HG02943 (cell line): ENCODE data around the gene VWA1.
"Not testable (repeated sequence)": the region's sequence is repeated elsewhere in the genome, so short reads cannot be mapped to it uniquely, and the experiment has no call there.

Experiments
- ATAC-seq: cut with Tn5 transposase; IDR thresholded peaks from one replicate; pipeline ENCODE4 v1.9.1; 2021; ENCODE audit warnings: mild to moderate bottlenecking, low read depth, moderate library complexity; ENCODE audit not compliant: unreplicated experiment

The VWA1 gene

DNA sequence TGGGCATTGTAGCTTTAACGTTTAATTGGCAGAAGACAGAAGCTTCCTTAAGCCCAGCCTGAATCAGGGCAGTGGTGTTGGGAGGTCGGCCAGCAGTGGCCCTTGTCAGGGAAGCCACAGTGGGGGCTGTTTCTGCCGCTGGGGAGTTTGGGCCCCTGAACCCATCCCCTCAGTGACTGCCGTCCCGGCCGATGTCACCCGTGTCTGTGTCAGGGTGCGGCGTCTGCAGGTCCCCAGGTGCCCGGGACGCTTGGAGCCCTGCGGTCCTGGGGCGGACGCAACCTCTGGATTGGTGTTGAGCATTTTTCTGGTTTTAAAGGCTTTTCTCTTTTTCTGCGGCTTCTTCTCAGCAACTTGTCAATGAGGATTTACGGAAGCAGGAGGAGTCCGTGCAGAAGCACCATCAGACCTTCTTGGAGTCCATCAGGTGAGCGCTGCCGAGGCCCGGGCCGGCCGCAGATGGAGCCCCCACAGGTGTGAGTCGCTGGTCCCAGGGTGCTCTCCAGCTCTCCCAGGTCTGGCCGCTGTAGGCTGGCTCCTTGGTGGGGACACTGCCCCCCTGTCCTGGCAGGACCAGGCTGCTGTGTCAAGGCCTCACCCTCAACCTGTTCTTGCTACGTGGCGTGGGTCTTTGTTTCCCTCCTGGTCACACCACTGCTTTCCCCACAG lies 16.3 kb downstream of the VWA1 start:
- ATAC-seq: no peak

DNA sequence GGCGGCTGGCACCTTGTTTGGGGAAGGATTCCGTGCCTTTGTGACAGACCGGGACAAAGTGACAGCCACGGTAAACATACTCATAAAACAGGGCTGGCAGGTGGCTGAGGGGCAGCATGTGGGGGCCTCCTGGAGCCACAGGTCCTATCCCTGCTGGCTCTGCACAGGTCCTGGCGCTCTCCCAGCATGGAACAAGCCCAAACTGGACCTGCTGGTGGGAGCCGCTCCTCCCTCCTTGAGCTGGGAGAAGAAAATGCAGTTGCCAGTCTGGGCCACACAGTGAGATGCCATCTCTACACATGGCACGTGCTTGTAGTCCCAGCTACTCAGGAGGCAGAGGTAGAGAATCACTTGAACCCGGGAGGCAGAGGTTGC lies 16.9 kb downstream of the VWA1 start:
- ATAC-seq: not testable (repeated sequence)

DNA sequence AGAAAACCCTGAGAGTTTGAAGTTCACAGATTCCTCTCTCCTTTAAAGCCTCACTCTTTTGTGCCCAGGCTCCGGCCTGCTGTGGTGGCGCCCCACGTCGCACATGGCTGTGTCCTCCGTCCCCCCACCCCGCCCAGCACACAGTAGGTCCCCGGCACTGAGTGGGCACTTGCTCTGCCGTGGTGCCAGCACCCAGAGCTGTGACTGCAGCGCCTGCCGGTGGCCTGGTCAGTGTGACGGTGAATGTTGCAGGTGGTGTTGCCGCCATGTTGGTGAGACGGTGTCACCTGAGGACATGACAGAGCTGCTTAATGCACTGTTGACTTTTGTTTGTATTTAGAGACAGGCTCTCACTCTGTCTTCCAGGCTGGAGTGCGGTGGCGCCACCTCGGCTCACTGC lies 17.4 kb downstream of the VWA1 start:
- no peak for ATAC-seq

DNA sequence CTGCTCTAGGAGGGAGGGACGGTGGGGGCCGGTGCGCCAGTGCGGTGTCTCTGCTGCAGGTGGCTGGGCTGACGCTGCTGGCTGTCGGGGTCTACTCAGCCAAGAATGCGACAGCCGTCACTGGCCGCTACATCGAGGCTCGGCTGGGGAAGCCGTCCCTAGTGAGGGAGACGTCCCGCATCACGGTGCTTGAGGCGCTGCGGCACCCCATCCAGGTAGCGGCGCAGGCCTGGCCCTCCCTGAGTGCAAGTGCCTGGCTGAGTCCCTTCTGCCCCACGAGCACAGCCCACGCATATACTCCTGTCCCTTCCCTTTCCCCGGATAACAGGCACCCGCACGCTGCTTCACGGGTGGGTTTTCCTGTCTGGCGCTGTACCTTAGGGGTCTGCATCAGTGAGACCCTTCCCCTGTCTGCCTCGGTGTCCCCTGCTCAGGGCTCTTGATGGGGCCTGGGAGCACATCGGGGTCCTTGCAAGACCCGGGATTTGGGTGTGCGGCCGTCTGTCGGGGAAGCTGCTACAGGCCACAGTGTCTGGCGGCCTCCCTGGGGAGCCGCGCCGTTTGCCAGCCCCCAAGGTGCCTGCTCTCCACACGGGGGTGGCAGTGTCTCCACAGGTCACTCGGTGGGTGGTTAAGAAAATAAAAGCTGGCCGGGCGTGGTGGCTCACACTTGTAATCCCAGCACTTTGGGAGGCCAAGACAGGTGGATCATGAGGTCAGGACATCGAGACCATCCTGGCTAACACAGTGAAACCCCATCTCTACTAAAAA lies 19.0 kb downstream of the VWA1 start:
- ATAC-seq: not testable (repeated sequence)

DNA sequence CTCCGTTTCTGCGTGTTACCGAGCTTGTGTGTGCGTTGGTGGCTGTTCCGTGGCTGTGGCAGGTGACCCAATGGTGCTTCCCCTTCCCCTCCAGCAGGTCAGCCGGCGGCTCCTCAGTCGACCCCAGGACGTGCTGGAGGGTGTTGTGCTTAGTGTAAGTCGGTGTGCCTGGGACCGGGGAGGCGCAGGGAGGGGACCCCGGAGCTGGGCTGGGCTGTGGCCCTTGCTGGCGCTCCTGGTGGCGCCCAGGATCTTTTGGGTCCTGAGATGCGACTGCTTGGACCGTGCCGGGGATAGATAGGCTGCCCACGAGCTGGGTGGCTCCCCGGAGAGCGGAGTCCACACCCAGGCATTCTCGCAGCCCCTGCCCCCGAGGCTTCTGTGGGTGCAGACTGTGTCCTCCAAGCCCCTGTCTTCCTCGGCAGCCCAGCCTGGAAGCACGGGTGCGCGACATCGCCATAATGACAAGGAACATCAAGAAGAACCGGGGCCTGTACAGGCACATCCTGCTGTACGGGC lies 19.9 kb downstream of the VWA1 start:
- no peak for ATAC-seq

DNA sequence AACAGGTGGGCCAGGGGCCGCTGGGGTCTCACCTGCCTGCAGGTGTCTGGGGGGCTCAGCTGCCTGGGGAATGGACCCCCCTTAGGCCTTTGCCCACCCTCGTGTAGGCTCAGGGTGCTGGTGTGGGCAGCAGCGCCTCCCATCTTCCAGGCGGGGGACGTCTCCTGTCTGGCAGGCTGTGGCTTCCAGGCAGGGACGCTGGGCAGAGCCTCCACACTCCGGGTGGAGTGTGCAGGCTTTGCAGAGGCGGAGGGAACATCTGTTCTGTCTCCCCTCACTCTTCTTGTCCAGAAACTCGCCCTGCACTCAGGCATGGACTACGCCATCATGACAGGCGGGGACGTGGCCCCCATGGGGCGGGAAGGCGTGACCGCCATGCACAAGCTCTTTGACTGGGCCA lies 20.4 kb downstream of the VWA1 start:
- not testable (repeated sequence) for ATAC-seq

DNA sequence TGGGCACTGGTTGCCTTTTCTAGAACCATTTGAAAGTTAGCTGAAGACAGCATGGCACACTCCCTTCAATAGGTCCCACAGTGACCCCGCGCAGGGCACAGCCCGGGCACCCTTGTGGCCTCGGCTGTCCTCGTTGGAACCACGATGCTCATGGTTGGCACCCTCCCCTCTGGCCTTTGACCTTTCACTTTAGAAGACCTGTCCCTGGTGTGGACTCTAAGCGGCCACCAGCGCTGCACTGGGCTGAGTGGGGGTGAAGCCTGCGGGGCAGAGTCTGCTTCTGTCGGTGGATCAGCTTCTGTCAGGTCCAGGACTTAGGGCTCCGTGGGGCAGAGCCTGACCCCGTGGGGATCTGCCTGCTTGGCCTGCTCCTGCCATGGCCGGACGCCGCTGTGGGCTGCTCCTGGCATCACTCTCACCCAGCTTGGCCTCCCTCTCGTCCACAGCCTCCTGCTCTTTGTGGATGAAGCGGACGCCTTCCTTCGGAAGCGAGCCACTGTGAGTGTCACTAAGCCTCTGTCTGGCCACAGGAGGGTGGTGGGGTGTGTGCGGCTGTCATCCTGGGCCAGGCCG lies 21.3 kb downstream of the VWA1 start:
- not testable (repeated sequence) for ATAC-seq

DNA sequence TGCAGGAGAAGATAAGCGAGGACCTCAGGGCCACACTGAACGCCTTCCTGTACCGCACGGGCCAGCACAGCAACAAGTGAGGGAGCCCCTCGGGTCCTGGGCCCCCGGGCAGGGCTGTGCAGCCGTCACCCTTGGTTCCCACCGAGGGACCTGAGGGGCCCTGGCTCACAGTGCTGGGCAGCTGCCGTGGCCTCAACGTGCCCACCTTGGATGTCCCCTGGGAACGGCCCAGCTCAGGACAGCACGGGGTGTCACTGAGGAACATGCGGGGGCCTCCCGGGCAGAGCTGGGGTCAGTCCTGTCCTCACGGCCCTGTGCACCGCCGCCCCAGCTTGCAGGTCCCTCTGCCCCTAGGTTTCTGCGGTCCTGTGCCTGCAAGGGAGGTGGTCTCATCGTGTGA lies 23.7 kb downstream of the VWA1 start:
- ATAC-seq: not testable (repeated sequence)

DNA sequence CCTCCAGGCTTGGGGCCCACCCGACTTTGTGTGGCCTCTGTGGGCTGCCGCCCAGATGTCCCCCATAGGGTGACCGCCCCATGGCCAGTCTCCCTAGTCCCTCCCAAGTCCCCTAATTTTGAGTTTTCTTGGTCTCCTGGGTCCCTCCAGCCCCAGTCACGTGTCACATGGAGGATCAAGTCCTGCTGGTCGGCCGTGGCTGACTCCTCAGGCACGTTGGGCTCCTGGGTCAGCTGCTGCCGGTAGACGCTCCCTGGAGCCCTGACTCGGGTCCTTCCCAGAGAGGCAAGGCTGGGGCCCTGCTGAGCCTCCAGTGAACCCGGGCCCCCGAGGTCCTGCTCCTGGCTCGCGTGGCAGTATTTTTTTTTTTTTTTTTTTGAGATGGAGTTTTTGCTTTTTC lies 24.2 kb downstream of the VWA1 start:
- ATAC-seq: not testable (repeated sequence)

DNA sequence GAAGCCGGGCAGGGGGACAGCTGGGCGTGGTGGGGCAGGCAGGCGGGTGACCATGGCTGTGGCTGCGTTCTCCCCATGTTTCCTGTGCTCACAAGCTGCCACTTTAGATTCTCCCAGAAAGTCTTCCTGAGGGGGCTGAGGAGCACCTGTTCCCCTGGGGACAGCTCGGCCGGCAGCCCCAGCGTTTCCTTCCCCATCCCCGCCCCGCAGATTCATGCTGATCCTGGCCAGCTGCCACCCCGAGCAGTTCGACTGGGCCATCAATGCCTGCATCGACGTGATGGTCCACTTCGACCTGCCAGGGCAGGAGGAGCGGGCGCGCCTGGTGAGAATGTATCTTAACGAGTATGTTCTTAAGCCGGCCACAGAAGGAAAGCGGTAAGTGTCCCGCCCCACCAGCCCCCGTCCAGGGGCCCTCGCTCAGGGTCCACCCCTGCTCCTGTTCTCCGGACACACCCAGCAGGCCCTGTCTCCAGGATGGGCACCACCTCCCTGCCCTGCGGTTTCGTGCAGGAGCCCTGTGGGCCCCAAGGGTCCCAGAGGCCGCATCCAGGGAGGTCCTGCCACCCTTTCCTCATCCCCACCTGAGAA lies 25.1 kb downstream of the VWA1 start:
- ATAC-seq: no peak

DNA sequence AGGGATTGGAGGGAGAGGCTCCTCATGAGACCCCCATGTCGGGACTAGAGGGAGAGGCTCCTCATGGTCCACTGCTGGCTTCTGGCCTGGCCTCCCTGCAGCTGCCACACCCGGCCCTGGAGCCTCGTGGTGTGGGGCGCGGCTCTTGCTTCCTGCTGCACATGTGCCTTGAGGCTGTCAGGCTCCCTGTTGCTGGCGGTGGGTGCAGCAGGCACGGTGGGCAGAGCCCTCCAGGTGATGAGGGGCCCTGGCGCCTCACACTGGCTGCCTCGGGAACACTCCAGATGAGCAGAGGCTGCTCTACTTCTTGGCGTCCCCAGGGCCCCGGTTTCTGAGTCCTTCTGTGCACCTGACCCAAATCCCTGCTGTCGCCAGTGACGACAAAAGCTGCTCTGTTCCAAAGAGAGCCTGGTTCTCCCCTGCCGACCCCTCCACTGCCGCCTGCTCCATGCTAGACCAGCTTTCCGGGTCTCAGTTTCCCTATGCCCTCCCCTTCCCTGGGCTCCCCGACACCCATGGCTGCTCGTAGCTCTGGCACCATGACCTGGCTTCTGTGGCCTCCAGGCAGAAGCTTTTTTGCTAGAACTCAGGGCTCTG lies 26.3 kb downstream of the VWA1 start:
- ATAC-seq: no peak

DNA sequence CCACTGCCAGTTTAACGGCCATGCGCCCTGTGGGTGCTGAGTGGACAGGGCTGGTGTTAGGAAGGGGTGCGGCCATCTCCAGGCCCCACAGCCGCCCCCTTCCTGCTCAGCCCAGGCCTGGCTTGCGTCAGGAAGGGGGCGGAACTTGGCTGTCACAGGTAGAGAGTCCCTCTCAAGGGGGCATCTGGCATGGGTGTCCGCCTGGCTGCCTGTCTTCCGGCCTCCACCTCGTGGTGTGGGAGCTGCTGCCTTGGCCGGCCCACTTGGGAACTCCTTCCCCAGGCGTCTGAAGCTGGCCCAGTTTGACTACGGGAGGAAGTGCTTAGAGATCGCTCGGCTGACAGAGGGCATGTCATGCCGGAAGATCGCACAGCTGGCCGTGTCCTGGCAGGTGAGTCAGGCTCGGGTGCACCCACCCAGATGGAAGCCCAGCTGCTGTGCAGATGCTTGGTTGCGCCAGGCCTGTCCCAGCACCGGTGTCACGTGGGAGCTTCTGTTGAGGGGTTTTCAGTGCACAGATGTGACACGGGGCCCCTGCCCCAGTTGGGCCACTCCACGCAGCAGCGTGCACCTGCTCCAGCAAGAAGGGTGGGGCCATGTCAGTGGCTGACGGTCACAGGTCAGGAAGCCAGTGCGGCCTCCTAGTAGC lies 27.0 kb downstream of the VWA1 start:
- no peak for ATAC-seq

DNA sequence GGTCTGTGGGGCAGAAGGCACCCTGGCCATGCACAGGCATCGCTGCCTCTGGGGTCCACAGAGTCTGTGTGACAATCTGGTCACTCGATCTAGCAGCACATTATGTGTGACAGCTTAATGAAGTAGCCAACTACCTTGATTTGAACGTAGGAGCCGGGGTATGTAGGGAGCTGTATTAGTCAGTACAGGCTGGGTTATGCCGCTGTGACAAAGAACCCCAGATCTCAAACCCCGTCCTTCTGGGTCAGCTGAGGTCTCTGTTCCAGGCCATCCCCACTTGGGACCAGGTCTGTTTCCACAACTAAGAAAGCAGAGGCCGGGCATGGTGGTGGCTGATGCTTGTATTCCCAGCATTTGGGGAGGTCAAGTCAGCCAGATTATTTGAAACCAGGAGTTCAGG lies 27.8 kb downstream of the VWA1 start:
- ATAC-seq: no peak

DNA sequence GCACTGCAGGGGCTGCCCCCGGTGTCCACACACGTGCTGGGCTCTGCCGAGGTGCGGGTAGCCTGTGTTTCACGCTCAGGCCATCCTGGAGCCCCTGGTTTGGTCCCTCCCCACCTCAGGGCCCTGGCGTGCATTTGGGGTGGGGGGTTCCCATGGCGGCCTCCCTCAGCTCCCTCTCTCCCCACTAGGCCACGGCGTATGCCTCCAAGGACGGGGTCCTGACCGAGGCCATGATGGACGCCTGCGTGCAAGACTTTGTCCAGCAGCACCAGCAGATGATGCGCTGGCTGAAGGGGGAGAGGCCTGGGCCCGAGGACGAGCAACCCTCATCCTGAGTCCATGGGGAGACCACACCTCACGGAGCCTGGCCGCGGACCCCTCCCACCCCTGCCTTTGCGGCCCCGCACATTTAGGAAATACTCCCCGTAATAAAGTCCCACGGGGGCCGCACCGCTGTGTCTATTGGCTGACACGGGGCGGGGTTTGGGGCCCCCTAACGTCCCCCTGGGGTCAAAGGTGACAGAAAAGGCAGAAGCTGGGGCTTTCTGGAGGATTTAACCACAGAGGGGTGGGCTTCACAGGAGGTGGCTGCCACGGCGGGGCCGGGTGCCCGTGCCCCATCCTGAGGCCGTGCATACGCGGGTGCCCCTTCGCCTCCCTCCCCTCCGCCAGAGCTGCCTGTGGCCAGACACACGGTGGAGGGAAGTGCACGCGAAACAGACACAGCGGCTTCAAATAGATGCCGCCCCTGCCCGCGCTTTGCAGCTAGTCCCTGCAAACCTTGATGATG lies 32.9 kb downstream of the VWA1 start:
- not testable (repeated sequence) for ATAC-seq

DNA sequence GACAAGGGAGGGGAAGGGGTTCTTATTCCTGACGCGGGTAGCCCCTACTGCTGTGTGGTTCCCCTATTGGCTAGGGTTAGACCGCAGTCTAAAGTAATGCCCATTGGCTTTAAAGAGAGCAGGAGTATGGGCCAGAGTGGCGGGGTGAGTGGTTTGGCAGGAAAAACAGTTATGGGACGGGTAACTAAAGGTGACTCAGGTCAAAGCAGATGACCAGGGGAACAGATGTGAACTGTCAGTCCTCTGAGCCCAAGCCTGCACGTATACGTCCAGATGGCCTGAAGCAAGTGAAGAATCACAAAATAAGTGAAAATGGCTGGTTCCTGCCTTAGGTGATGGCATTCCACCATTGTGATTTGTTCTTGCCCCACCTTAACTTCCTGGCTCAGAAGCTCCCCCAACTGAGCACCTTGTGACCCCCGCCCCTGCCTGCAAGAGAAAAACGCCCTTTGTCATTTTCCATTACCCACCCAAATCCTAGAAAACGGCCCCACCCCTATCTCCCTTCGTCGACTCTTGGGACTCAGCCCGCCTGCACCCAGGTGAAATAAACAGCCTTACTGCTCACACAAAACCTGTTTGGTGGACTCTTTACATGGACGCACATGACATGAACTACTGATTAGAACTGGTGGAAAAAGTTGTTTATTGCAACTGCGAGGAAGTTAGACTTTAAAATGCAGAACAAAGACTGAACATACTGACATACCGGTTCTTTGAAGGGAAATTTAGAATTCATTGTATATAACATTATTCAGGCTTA lies 35.3 kb downstream of the VWA1 start:
- ATAC-seq: no peak

DNA sequence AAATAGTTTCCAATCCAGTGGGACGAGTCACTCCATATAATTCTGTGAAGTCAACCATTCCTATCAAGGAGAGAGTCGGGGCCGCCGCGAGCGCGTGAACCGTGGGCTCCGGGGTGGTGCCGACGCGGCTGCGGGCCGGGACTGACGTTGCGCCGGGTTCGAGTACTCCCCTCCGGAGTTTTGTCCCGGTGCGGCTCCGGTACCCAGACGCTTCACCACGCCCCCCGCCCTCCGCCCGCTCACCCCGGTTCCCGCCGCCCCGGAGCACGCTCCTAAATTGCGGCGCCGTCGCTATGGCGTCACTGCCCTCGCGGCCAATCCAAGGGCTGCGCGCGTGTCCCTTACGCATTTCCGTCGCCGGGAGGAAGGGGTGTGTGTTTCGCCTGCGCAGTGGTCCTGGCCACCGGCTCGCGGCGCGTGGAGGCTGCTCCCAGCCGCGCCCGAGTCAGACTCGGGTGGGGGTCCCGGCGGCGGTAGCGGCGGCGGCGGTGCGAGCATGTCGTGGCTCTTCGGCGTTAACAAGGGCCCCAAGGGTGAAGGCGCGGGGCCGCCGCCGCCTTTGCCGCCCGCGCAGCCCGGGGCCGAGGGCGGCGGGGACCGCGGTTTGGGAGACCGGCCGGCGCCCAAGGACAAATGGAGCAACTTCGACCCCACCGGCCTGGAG lies 36.0 kb downstream of the VWA1 start, which contains the start of gene ATAD3B:
Gene ATAD3B, plus strand, starts transcription at position 377 of the 664 bp plus-strand sequence. Its CDS starts 120 bp downstream, at position 497.
- peak; percentile 89 for ATAC-seq

DNA sequence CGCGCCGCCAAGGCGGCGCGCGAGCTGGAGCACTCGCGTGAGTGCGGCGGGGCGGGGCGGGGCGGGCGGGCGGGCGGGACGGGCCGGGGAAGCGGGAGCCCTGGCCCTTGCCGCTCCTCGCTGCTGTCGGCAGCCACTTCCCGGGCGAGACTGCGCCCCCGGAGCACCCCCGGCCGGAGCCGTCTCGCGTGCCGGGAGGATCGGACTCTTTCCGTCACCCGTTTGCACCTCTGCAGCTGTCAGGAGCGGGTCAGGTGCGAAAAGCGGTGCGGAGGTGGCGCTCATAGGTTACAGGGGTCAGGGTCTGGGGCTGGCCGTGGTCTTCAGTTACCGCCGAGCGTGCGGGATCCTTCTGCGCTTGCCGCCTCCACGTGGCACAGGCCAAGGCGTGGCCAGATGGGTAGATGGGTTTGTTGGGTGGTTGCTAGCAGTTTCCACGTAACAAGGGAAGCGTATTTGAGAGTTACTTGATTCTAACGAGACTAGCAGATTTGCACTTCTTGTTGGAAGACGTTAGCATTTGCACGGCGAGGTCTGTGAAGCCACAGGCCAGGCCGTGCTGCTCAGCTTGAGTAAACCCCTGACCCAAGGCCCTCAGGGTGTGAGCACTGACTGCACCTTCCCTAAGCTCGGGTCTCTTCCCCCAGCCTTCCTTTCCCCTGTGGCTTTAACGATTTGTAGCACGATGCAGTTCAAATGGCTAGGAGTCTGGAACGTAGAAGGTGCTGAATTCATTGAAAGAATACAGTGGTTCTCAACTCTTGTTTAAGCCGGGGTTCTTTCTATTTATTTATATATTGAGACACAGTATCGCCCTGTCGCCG lies 36.8 kb downstream of the VWA1 start:
- not testable (repeated sequence) for ATAC-seq
